ENCODE results near the gene C1orf87.

C1orf87 gene

GRCh38 chr1:59945790-59946189, 127.8 kb downstream of the C1orf87 start:
- DNase-seq = no peak

All from inflammatory macrophage treated with lipopolysaccharide for 1 hour (primary cell).